Fibroblast of lung (primary cell): ENCODE results near the gene GIT2.

Source experiments
- EZH2 ChIP-seq: IDR thresholded peaks from 2 replicates; pipeline ENCODE4 v1.5.1; 2012; ENCODE audit warnings: low read length, control low read depth, mild to moderate bottlenecking; ENCODE audit errors: missing control alignments
- TF ChIP-seq, protein P1 (sequence below), 2 donors: IDR thresholded peaks in 1 of 2; conservative IDR thresholded peaks in 1 of 2; 1 replicate in 1 of 2; 2 replicates in 1 of 2; pipeline ENCODE4 v1.5.1; 2011 to 2012; ENCODE audit warnings: low read length in 2 of 2, control low read depth in 1 of 2, inconsistent platforms in 1 of 2, low read depth in 1 of 2, mild to moderate bottlenecking in 1 of 2

DNA sequence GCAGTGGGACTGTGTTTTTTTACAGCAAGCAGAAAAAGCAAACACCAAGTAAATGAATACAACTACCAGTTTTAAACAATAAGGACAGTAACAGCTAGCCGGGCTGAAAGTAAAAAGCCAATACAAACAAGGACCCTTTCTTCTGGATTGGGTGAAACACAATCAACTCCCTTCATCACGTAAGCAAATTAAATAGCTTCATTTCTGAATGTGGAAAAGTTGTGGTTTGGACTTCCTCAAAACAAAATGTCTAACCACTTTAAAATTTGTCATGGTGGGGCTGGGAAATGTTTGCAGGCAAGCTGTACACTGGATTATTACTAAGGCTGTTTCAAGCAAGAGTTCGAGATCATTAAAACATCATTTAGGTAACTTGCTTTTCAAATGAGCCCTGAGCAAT lies 48.6 kb downstream of the GIT2 start:
- TF ChIP-seq, protein P1, sequence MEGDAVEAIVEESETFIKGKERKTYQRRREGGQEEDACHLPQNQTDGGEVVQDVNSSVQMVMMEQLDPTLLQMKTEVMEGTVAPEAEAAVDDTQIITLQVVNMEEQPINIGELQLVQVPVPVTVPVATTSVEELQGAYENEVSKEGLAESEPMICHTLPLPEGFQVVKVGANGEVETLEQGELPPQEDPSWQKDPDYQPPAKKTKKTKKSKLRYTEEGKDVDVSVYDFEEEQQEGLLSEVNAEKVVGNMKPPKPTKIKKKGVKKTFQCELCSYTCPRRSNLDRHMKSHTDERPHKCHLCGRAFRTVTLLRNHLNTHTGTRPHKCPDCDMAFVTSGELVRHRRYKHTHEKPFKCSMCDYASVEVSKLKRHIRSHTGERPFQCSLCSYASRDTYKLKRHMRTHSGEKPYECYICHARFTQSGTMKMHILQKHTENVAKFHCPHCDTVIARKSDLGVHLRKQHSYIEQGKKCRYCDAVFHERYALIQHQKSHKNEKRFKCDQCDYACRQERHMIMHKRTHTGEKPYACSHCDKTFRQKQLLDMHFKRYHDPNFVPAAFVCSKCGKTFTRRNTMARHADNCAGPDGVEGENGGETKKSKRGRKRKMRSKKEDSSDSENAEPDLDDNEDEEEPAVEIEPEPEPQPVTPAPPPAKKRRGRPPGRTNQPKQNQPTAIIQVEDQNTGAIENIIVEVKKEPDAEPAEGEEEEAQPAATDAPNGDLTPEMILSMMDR (conservative IDR thresholded peaks at IDR 0.05 in 1 of 2, IDR thresholded peaks at IDR 0.05 in 1 of 2; ENCODE audit: low read depth in 1 of 2, low read length in 2 of 2) = no peak
- TF ChIP-seq EZH2 = no peak
